Vagina (tissue), 2 donors: ENCODE data around the gene TCAIM. TPM values are rescaled to one million over a fixed set of nuclear protein-coding genes. Genes with fewer than 3 reads are reported as not detected.

ENCODE experiments used
- DNase-seq, 2 donors: peaks; one replicate each; pipeline ENCODE4 v3.0.0-alpha.2; 2017; ENCODE audit errors: extremely low spot score in 2 of 2
- H3K27ac ChIP-seq: fragments of 200-600 bp; sonication (generic); one replicate; pipeline ENCODE4 v1.5.1; 2019
- H3K27me3 ChIP-seq: fragments of 200-600 bp; sonication (generic); one replicate; pipeline ENCODE4 v1.5.1; 2019
- H3K36me3 ChIP-seq, 2 donors: fragments of 200-600 bp; sonication (generic); one replicate each; pipeline ENCODE4 v1.5.1; 2017 to 2019
- H3K4me1 ChIP-seq: fragments of 200-600 bp; sonication (generic); one replicate; pipeline ENCODE4 v1.5.1; 2019
- H3K4me3 ChIP-seq, 2 donors: fragments of 200-600 bp; sonication (generic); 1 replicate in 1 of 2; 2 replicates in 1 of 2; pipeline ENCODE4 v1.5.1; 2016 to 2019
- H3K9me3 ChIP-seq: fragments of 200-600 bp; sonication (generic); one replicate; pipeline ENCODE4 v1.5.1; 2019
- POLR2A ChIP-seq, 2 donors: fragments of 450-650 bp; IDR thresholded peaks; one replicate each; pipeline ENCODE4 v1.6.1; 2017; ENCODE audit warnings: antibody characterized with exemption in 2 of 2, mild to moderate bottlenecking in 2 of 2, moderate library complexity in 2 of 2
- POLR2AphosphoS5 ChIP-seq, 2 donors: sonication (generic); formaldehyde crosslinking; IDR thresholded peaks; one replicate each; pipeline ENCODE4 v1.9.0; 2017; ENCODE audit warnings: antibody characterized with exemption in 2 of 2, mild to moderate bottlenecking in 2 of 2, low read depth in 1 of 2; ENCODE audit not compliant: insufficient read depth in 1 of 2
- intact Hi-C: fragments of 100-400 bp; cut with DNase I; formaldehyde crosslinking; loops from one replicate; pipeline ENCODE4 v1.15.1; 2023
- total RNA-seq: library from RNA; depleted of rRNA; stranded (reverse); fragments of >200 nt; gene quantifications from one replicate; pipeline ENCODE4 v1.2.3, GENCODE V29; 2016
- TF ChIP-seq, protein P1 (sequence below), 3 experiments: fragments of 450-650 bp in 2 of 3; fragments of 200-600 bp in 1 of 3; sonication (generic) in 1 of 3; IDR thresholded peaks; one replicate each; pipeline ENCODE4 v1.5.1; 2017 to 2019; ENCODE audit warnings: antibody characterized with exemption in 3 of 3, mild to moderate bottlenecking in 2 of 3, moderate library complexity in 2 of 3

Gene TCAIM
- total RNA-seq, 1 donor from 2014 or later = 17.9 TPM

DNA sequence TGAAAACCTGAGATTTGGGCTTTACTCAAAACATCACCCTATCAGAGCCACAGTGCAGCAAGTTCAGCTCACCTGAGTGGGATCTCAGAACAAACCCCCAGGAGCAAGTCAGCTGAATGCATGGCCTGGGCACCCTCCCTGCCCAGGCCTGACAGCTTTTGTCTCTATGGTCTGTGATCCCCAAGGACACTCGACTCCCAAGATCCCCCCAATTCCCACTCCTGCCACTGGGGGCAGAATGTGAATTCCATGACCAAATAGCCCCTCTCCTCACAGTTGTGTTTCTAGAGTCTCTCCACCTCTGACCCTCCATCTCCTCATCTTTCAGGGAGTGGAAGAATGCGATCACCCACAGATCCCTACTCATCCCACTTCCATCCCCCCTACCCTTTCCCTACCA lies 80.0 kb downstream of the TCAIM start:
- TF ChIP-seq POLR2A (IDR thresholded peaks at IDR 0.05) (no peak), POLR2AphosphoS5 (IDR thresholded peaks at IDR 0.05; ENCODE audit: insufficient read depth in 1 of 2, low read depth in 1 of 2) (no peak)
- TF ChIP-seq, protein P1, sequence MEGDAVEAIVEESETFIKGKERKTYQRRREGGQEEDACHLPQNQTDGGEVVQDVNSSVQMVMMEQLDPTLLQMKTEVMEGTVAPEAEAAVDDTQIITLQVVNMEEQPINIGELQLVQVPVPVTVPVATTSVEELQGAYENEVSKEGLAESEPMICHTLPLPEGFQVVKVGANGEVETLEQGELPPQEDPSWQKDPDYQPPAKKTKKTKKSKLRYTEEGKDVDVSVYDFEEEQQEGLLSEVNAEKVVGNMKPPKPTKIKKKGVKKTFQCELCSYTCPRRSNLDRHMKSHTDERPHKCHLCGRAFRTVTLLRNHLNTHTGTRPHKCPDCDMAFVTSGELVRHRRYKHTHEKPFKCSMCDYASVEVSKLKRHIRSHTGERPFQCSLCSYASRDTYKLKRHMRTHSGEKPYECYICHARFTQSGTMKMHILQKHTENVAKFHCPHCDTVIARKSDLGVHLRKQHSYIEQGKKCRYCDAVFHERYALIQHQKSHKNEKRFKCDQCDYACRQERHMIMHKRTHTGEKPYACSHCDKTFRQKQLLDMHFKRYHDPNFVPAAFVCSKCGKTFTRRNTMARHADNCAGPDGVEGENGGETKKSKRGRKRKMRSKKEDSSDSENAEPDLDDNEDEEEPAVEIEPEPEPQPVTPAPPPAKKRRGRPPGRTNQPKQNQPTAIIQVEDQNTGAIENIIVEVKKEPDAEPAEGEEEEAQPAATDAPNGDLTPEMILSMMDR (IDR thresholded peaks at IDR 0.05) = no peak
- intact Hi-C loops = no loop called here

DNA sequence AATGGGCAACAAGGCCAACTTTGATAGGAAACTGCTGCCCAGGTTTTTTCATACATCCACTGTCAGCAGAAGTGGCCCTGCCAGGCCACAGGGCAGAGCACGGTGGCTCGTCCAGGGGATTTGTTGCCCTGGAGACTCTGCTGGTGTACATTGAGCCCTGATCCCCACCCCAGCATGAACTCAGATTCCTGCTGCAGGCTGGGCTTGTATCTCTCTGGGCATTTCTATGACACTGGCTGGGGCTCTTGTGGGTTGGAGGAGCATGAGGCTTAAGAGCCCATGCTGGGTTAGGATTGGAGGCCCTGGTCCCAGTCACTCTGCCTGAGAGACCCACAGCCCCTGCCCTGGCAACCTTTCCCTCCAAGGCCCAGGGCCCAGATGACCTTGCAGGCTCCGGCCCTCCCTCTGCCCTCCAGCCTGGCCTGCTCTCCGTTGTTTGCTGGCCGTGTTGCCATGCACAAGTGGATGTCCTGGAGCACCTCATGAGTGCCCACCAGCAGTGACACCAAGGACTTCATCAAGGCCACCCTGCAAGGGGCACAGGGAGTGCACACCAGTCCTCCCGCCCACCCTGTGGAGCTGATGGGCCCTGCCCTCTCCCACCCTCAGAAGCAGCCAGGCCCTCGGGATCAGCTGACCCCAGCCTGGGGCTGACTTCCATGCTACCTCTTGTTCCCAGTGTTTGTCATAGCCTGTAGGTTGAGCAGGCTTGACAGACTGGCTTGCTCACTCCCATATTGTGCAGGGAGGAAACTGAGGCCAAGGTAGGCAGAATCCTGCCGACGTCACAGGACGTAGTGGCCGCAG lies 80.8 kb downstream of the TCAIM start:
- DNase-seq = peak in 1 of 2 donors; percentile 65
- intact Hi-C loops = no loop called here
- no peaks in the 10 kb centered on the region for H3K27me3 ChIP-seq
- H3K9me3 ChIP-seq = no peaks in the 10 kb centered on the region
- no peaks in the 10 kb centered on the region for H3K36me3 ChIP-seq
- TF ChIP-seq, protein P1 (IDR thresholded peaks at IDR 0.05) = no peak
- no peak for TF ChIP-seq POLR2A (IDR thresholded peaks at IDR 0.05)
- no peak for TF ChIP-seq POLR2AphosphoS5 (IDR thresholded peaks at IDR 0.05; ENCODE audit: insufficient read depth in 1 of 2, low read depth in 1 of 2)
- H3K27ac ChIP-seq = no peak overlapping the region
- no peak overlapping the region for H3K4me3 ChIP-seq
- H3K4me1 ChIP-seq = no peaks in the 10 kb centered on the region

More for the DNA sequence above, 80.0 kb downstream of the TCAIM start:
- DNase-seq = peak in 1 of 2 donors; percentile 10
- no peaks in the 10 kb centered on the region for H3K27me3 ChIP-seq
- no peak overlapping the region for H3K27ac ChIP-seq
- H3K9me3 ChIP-seq = no peaks in the 10 kb centered on the region
- no peaks in the 10 kb centered on the region for H3K4me1 ChIP-seq
- H3K4me3 ChIP-seq = no peak overlapping the region
- H3K36me3 ChIP-seq = no peaks in the 10 kb centered on the region

DNA sequence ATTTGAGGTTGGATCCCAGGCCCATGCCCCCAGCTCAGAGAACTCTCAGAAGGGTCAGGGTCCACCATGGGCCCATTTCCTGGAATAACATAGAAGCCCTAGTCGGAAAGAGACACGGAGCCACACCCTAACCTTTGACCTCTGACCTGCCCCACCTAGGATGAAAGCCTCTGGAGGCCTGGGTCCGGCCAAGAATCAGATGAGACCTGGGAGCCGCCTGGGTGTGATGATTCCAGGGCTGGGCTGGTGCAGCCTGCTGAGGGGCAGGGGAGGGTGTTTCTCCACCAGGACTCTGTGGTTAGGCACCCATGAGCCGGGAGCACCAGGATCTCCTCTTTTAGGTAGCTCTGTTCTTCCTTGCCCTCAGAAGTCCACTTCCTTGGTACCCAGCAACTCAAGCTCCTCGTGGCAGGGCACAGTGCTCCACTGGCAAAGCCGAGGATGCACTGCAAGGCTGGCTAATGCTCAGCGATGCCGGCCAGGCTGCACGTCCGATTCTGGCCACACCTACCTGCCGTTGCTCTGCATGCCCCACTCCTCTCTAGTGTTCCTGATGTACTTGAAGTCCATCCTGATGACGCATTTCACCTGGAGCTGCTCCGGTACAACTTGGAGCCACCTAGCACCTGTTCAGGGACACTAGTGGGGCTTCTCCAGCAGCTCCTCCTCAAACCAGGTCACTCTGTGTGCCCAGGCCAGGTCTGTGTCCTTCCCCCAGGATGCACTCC lies 81.5 kb downstream of the TCAIM start:
- no peaks in the 10 kb centered on the region for H3K36me3 ChIP-seq
- no peak for DNase-seq
- no peaks in the 10 kb centered on the region for H3K27me3 ChIP-seq
- TF ChIP-seq, protein P1 (IDR thresholded peaks at IDR 0.05) = no peak
- TF ChIP-seq POLR2A (IDR thresholded peaks at IDR 0.05) (no peak), POLR2AphosphoS5 (IDR thresholded peaks at IDR 0.05; ENCODE audit: insufficient read depth in 1 of 2, low read depth in 1 of 2) (no peak)
- no peaks in the 10 kb centered on the region for H3K4me1 ChIP-seq
- no peak overlapping the region for H3K27ac ChIP-seq
- no peak overlapping the region for H3K4me3 ChIP-seq
- intact Hi-C loops = no loop called here
- H3K9me3 ChIP-seq = no peaks in the 10 kb centered on the region

DNA sequence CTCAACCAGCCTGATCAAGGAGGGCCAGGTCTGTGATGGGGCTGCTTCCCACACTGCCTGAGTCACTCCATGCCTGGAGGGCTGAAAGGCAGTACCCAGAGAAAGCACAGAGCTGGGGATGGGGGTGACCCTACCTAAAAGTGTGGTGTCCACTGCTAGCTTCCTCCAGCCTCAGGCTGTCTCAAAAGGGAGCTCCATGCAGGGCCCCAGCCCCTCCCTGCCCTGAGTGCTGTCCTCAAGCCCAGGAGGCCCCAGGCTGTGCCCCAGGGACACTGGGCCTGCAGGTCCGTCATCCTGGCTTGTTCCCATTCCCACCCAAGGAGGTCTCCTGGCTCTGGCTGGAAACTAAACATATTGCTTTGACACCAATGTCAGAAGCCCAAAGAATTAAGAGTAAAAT lies 82.1 kb downstream of the TCAIM start:
- peak in 1 of 2 donors; percentile 72 for DNase-seq

More for the DNA sequence above, 82.1 kb downstream of the TCAIM start:
- Histone ChIP-seq H3K4me1 (no peaks in the 10 kb centered on the region), H3K27ac (no peak overlapping the region), H3K36me3 (no peaks in the 10 kb centered on the region), H3K27me3 (no peaks in the 10 kb centered on the region), H3K4me3 (no peak overlapping the region), H3K9me3 (no peaks in the 10 kb centered on the region)
- intact Hi-C loops = no loop called here
- TF ChIP-seq POLR2AphosphoS5 (IDR thresholded peaks at IDR 0.05; ENCODE audit: insufficient read depth in 1 of 2, low read depth in 1 of 2) = no peak
- TF ChIP-seq, protein P1 (IDR thresholded peaks at IDR 0.05) = no peak
- no peak for TF ChIP-seq POLR2A (IDR thresholded peaks at IDR 0.05)
